Pancreas (tissue), 10 donors: ENCODE measurements around the gene MAP2. TPM values are rescaled to one million over a fixed set of nuclear protein-coding genes. Genes with fewer than 3 reads are reported as not detected.
A peak's percentile ranks its signal among the peaks of the same experiment; 100 is the strongest.

ENCODE experiments used
- ATAC-seq, 4 donors: fragments of 200-7000 bp; cut with Tn5 transposase; one replicate each; pipeline versions ENCODE4 v1.8.0 to v1.9.1; 2020; ENCODE audit warnings: mild to moderate bottlenecking in 4 of 4, moderate library complexity in 4 of 4
- DNase-seq, 6 donors: peaks; one replicate each; pipeline ENCODE4 v3.0.0-alpha.2; 2020
- FAIRE-seq: peaks from 2 replicates; lab custom pipeline; 2012; peaks lifted over from hg19 to GRCh38; lab: Jason Lieb, UNC
- H3K27ac ChIP-seq, 4 donors: fragments of 200-600 bp; sonication (generic); 1 replicate in 3 of 4; 2 replicates in 1 of 4; pipeline versions ENCODE4 v1.5.0 to v1.8.0; 2020
- H3K27me3 ChIP-seq, 4 donors: fragments of 200-600 bp; one replicate each; pipeline ENCODE4 v1.8.0; 2021
- H3K36me3 ChIP-seq, 3 donors: fragments of 200-600 bp; sonication (generic) in 1 of 3; one replicate each; pipeline versions ENCODE4 v1.5.0 to v1.8.0; 2020 to 2021
- H3K4me1 ChIP-seq, 3 donors: fragments of 200-600 bp; one replicate each; pipeline ENCODE4 v1.8.0; 2021
- H3K4me3 ChIP-seq, 4 donors: fragments of 200-600 bp; sonication (generic) in 2 of 4; one replicate each; pipeline versions ENCODE4 v1.5.0 to v1.8.0; 2020 to 2021
- H3K9me3 ChIP-seq, 4 donors: fragments of 200-600 bp; one replicate each; pipeline ENCODE4 v1.8.0; 2021
- CTCF ChIP-seq, 4 donors: fragments of 200-600 bp; sonication (generic) in 3 of 4; IDR thresholded peaks; one replicate each; pipeline versions ENCODE4 v1.5.0 to v1.8.0; 2021; ENCODE audit warnings: antibody characterized with exemption in 4 of 4
- whole genome bisulfite sequencing, 2 donors: extraction: QIAGEN DNeasy Blood & Tissue Kit; methylation state at CpG; one replicate each; pipeline ENCODE4 v1.1.7; 2013; 5-methylcytosine and 5-hydroxymethylcytosine counted together
- intact Hi-C, 3 donors: fragments of 100-400 bp; cut with DNase I; formaldehyde crosslinking; loops; one replicate each; pipeline versions ENCODE4 v1.11.1 to v1.14.2; 2022
- polyA plus RNA-seq, 2 donors: library from polyadenylated mRNA; stranded (reverse); fragments of 200-250 nt; gene quantifications; one replicate each; pipeline ENCODE4 v1.2.3, GENCODE V29; 2013
- total RNA-seq, 6 donors: library from RNA; stranded (reverse); fragmentation: NEBNext Ultra II Directional in 4 of 6; extraction: Animal tissue kit (Norgen Biotek cat#: 25700) in 4 of 6; gene quantifications; one replicate each; pipeline versions ENCODE4 v1.2.1 to v1.2.4, GENCODE V29; 2021 to 2023
- donor health status: healthy with polysubstance abuse.
- donor health status: DM: no; HTN: no; CAD: no; lungs with moderate emphysema.
- donor health status: DM: no; HTN: no; CAD: no.
- donor health status: control.
- donor health status: control.
- donor health status: Bipolar disorder and iron deficiency.
- donor health status: DM: yes; HTN: yes; CAD: no.
- donor health status: DM: no; HTN: no; CAD: no.
- donor health status: DM: no; HTN: no; CAD: no.
- donor health status: DM: yes; HTN: yes; CAD: no.

Gene MAP2
- total and polyA plus RNA-seq, 8 donors: 6.9 to 23.9 (median 11.2) TPM

GRCh38 chr2:209726311-209726710 is 302.5 kb downstream of the MAP2 start:
- ATAC-seq (no peak), FAIRE-seq (no peak), DNase-seq (no peak)
- Histone ChIP-seq H3K4me3 (no peak overlapping the region), H3K9me3 (no peaks in the 10 kb centered on the region), H3K27me3 (no peaks in the 10 kb centered on the region), H3K36me3 (no peaks in the 10 kb centered on the region), H3K4me1 (no peaks in the 10 kb centered on the region), H3K27ac (no peak overlapping the region)
- 95 to 98% methylated on average over 2 of the region's 2 CpGs for WGBS, 2 donors
- no peak for TF ChIP-seq CTCF (IDR thresholded peaks at IDR 0.05)
- intact Hi-C loops: no loop called here

- Histone ChIP-seq H3K4me3 (no peak overlapping the region), H3K27me3 (no peaks in the 10 kb centered on the region), H3K27ac (no peak overlapping the region), H3K9me3 (no peaks in the 10 kb centered on the region), H3K36me3 (no peaks in the 10 kb centered on the region), H3K4me1 (no peaks in the 10 kb centered on the region)
- ATAC-seq (peak; percentile 90 to 99 (median 95)), DNase-seq (peak in 2 of 6 donors; percentile 4 to 22), FAIRE-seq (no peak)
- whole genome bisulfite sequencing, 2 donors: 37% methylated on average over 2 of the region's 2 CpGs
- intact Hi-C loops: no loop called here
- no peak for TF ChIP-seq CTCF (IDR thresholded peaks at IDR 0.05)
Observed at GRCh38 chr2:209727077-209727476, 303.2 kb downstream of the MAP2 start.

- Histone ChIP-seq H3K4me3 (no peak overlapping the region), H3K4me1 (no peaks in the 10 kb centered on the region), H3K9me3 (no peaks in the 10 kb centered on the region), H3K27me3 (no peaks in the 10 kb centered on the region), H3K36me3 (no peaks in the 10 kb centered on the region), H3K27ac (no peak overlapping the region)
- TF ChIP-seq CTCF (IDR thresholded peaks at IDR 0.05): no peak
- 68 to 89% methylated on average over 3 of the region's 3 CpGs for WGBS, 2 donors
- FAIRE-seq (no peak), DNase-seq (no peak), ATAC-seq (no peak)
- intact Hi-C loops: no loop called here
Observed at GRCh38 chr2:209734805-209735204, 311.0 kb downstream of the MAP2 start.

GRCh38 chr2:209741953-209742352 is 318.1 kb downstream of the MAP2 start:
- WGBS, 2 donors: 39 to 51% methylated on average over 1 of the region's 1 CpG

More at GRCh38 chr2:209741953-209742352, 318.1 kb downstream of the MAP2 start:
- TF ChIP-seq CTCF (IDR thresholded peaks at IDR 0.05): no peak
- FAIRE-seq (no peak), DNase-seq (no peak), ATAC-seq (no peak)
- Histone ChIP-seq H3K4me1 (no peaks in the 10 kb centered on the region), H3K27ac (no peak overlapping the region), H3K9me3 (no peaks in the 10 kb centered on the region), H3K4me3 (no peak overlapping the region), H3K27me3 (no peaks in the 10 kb centered on the region), H3K36me3 (no peaks in the 10 kb centered on the region)
- intact Hi-C loops: no loop called here
